Trophoblast cell (in vitro differentiated cells and primary cell): ENCODE measurements around the gene GOLIM4.

Source experiments
- DNase-seq, 2 donors: peaks; one replicate each; pipeline ENCODE4 v3.0.0-alpha.2; 2016
- H2AFZ ChIP-seq: 2 replicates; pipeline ENCODE4 v1.6.1; 2013; ENCODE audit warnings: low read length, moderate library complexity, mild to moderate bottlenecking; ENCODE audit not compliant: insufficient read depth, poor library complexity
- H2AK5ac ChIP-seq: 2 replicates; pipeline ENCODE4 v1.6.1; 2013; ENCODE audit warnings: mild to moderate bottlenecking, low read length
- H2BK120ac ChIP-seq: 2 replicates; pipeline ENCODE4 v1.6.1; 2013; ENCODE audit warnings: low read length, mild to moderate bottlenecking, moderate library complexity; ENCODE audit not compliant: insufficient read depth, poor library complexity
- H2BK12ac ChIP-seq: 2 replicates; pipeline ENCODE4 v1.6.1; 2013; ENCODE audit warnings: mild to moderate bottlenecking, low read length, moderate library complexity
- H2BK5ac ChIP-seq: 2 replicates; pipeline ENCODE4 v1.6.1; 2013; ENCODE audit warnings: low read length, low read depth, moderate library complexity, mild to moderate bottlenecking; ENCODE audit not compliant: poor library complexity
- H3K14ac ChIP-seq: 2 replicates; pipeline ENCODE4 v1.6.1; 2013; ENCODE audit warnings: mild to moderate bottlenecking, low read length
- H3K18ac ChIP-seq: 2 replicates; pipeline ENCODE4 v1.6.1; 2013; ENCODE audit warnings: mild to moderate bottlenecking, low read length
- H3K23ac ChIP-seq: 2 replicates; pipeline ENCODE4 v1.6.1; 2013; ENCODE audit warnings: low read length
- H3K27ac ChIP-seq: 2 replicates; pipeline ENCODE4 v1.5.1; 2013; ENCODE audit warnings: low read depth, mild to moderate bottlenecking, inconsistent platforms, low read length, moderate library complexity
- H3K27me3 ChIP-seq: 2 replicates; pipeline ENCODE4 v1.6.1; 2013; ENCODE audit warnings: inconsistent platforms, mild to moderate bottlenecking, low read length, moderate library complexity; ENCODE audit not compliant: insufficient read depth
- H3K36me3 ChIP-seq, 2 experiments: 1 replicate in 1 of 2; 2 replicates in 1 of 2; pipeline ENCODE4 v1.6.1; 2013; ENCODE audit warnings: low read length in 2 of 2, mild to moderate bottlenecking in 2 of 2, moderate library complexity in 1 of 2; ENCODE audit not compliant: insufficient read depth in 2 of 2, control insufficient read depth in 1 of 2
- H3K4ac ChIP-seq: 2 replicates; pipeline ENCODE4 v1.6.1; 2013; ENCODE audit warnings: low read depth, mild to moderate bottlenecking, low read length, moderate library complexity
- H3K4me1 ChIP-seq, 2 experiments: 1 replicate in 1 of 2; 2 replicates in 1 of 2; pipeline ENCODE4 v1.6.1; 2013; ENCODE audit warnings: low read length in 2 of 2, mild to moderate bottlenecking in 2 of 2, moderate library complexity in 1 of 2; ENCODE audit not compliant: insufficient read depth in 2 of 2, control insufficient read depth in 1 of 2
- H3K4me2 ChIP-seq: 2 replicates; pipeline ENCODE4 v1.6.1; 2013; ENCODE audit warnings: inconsistent platforms, mild to moderate bottlenecking, low read length, moderate library complexity
- H3K4me3 ChIP-seq: 2 replicates; pipeline ENCODE4 v1.5.1; 2013; ENCODE audit warnings: mild to moderate bottlenecking, low read depth, low read length, inconsistent platforms
- H3K79me1 ChIP-seq: one replicate; pipeline ENCODE4 v1.6.1; 2013; ENCODE audit warnings: low read length
- H3K79me2 ChIP-seq: 2 replicates; pipeline ENCODE4 v1.6.1; 2013; ENCODE audit warnings: low read length, mild to moderate bottlenecking; ENCODE audit not compliant: control insufficient read depth, insufficient read depth, poor library complexity
- H3K9ac ChIP-seq: 2 replicates; pipeline ENCODE4 v1.6.1; 2013; ENCODE audit warnings: mild to moderate bottlenecking, low read length
- H3K9me3 ChIP-seq: 2 replicates; pipeline ENCODE4 v1.6.1; 2013; ENCODE audit warnings: low read depth, mild to moderate bottlenecking, control low read depth, inconsistent platforms, low read length; ENCODE audit not compliant: insufficient read depth
- H4K12ac ChIP-seq: 2 replicates; pipeline ENCODE4 v1.6.1; 2013; ENCODE audit warnings: low read depth, mild to moderate bottlenecking, low read length, moderate library complexity
- H4K8ac ChIP-seq: 2 replicates; pipeline ENCODE4 v1.6.1; 2013; ENCODE audit warnings: low read depth, mild to moderate bottlenecking, low read length, moderate library complexity
- H4K91ac ChIP-seq: one replicate; pipeline ENCODE4 v1.6.1; 2013; ENCODE audit warnings: low read depth, mild to moderate bottlenecking, low read length, moderate library complexity
- WGBS: extraction: QIAGEN DNeasy Blood & Tissue Kit; methylation state at CpG from one replicate; pipeline ENCODE4 v1.1.7; 2013; ENCODE audit warnings: missing lambda C conversion rate; ENCODE audit not compliant: insufficient read length, insufficient coverage; ENCODE audit errors: extremely low coverage; 5-methylcytosine and 5-hydroxymethylcytosine counted together

The GOLIM4 gene

GRCh38 chr3:167983583-167983982 is 112.1 kb downstream of the GOLIM4 start:
- no peak overlapping the region for H2BK12ac ChIP-seq
- no peak overlapping the region for H3K9ac ChIP-seq
- H2BK120ac ChIP-seq, result no peak overlapping the region
- no peaks in the 10 kb centered on the region for H3K79me1 ChIP-seq
- no peak overlapping the region for H4K91ac ChIP-seq
- no peak overlapping the region for H2AFZ ChIP-seq
- no peak overlapping the region for H3K18ac ChIP-seq
- no peaks in the 10 kb centered on the region for H3K9me3 ChIP-seq
- WGBS, result no CpG with 5 or more reads among the region's 2 CpGs
- no peaks in the 10 kb centered on the region for H3K36me3 ChIP-seq
- H4K8ac ChIP-seq, result no peak overlapping the region
- no peak overlapping the region for H3K14ac ChIP-seq
- H3K4me3 ChIP-seq, result no peak overlapping the region
- no peak overlapping the region for H2BK5ac ChIP-seq
- H3K27ac ChIP-seq, result no peak overlapping the region
- DNase-seq, result no peak
- H2AK5ac ChIP-seq, result no peak overlapping the region
- no peaks in the 10 kb centered on the region for H3K27me3 ChIP-seq
- no peak overlapping the region for H3K4ac ChIP-seq
- no peak overlapping the region for H4K12ac ChIP-seq
- no peaks in the 10 kb centered on the region for H3K4me1 ChIP-seq
- H3K4me2 ChIP-seq, result no peak overlapping the region
- H3K23ac ChIP-seq, result no peak overlapping the region
- H3K79me2 ChIP-seq, result no peaks in the 10 kb centered on the region

- Histone ChIP-seq H3K14ac (no peak overlapping the region), H4K91ac (no peak overlapping the region), H3K23ac (no peak overlapping the region), H2BK12ac (no peak overlapping the region), H3K4me2 (no peak overlapping the region), H3K4me3 (no peak overlapping the region), H3K4ac (no peak overlapping the region), H3K27ac (no peak overlapping the region), H2AFZ (no peak overlapping the region), H3K18ac (no peak overlapping the region), H3K9ac (no peak overlapping the region), H2BK120ac (no peak overlapping the region), H3K36me3 (no peaks in the 10 kb centered on the region), H3K9me3 (no peaks in the 10 kb centered on the region), H3K79me1 (no peaks in the 10 kb centered on the region), H4K8ac (no peak overlapping the region), H2BK5ac (no peak overlapping the region), H3K27me3 (no peaks in the 10 kb centered on the region), H3K4me1 (no peaks in the 10 kb centered on the region), H4K12ac (no peak overlapping the region), H3K79me2 (no peaks in the 10 kb centered on the region), H2AK5ac (no peak overlapping the region)
- no CpG with 5 or more reads among the region's 1 CpG for WGBS
- DNase-seq, result no peak
Observed at GRCh38 chr3:167978486-167978885, 117.2 kb downstream of the GOLIM4 start.

GRCh38 chr3:167978071-167978470 is 117.7 kb downstream of the GOLIM4 start:
- Histone ChIP-seq H3K79me1 (no peaks in the 10 kb centered on the region), H2BK12ac (no peak overlapping the region), H3K4me3 (no peak overlapping the region), H3K4me1 (no peaks in the 10 kb centered on the region), H3K79me2 (no peaks in the 10 kb centered on the region), H3K36me3 (no peaks in the 10 kb centered on the region), H3K9ac (no peak overlapping the region), H4K8ac (no peak overlapping the region), H4K12ac (no peak overlapping the region), H2BK120ac (no peak overlapping the region), H3K27ac (no peak overlapping the region), H3K4me2 (no peak overlapping the region), H3K18ac (no peak overlapping the region), H3K4ac (no peak overlapping the region), H2AFZ (no peak overlapping the region), H2AK5ac (no peak overlapping the region), H3K9me3 (no peaks in the 10 kb centered on the region), H3K23ac (no peak overlapping the region), H3K27me3 (no peaks in the 10 kb centered on the region), H4K91ac (no peak overlapping the region), H2BK5ac (no peak overlapping the region), H3K14ac (no peak overlapping the region)
- WGBS, result no CpG with 5 or more reads among the region's 3 CpGs
- DNase-seq, result peak; percentile 2 to 46

GRCh38 chr3:167976516-167977361 is 119.0 kb downstream of the GOLIM4 start:
- H3K9me3 ChIP-seq, result no peaks in the 10 kb centered on the region
- H3K79me1 ChIP-seq, result no peaks in the 10 kb centered on the region

More at GRCh38 chr3:167976516-167977361, 119.0 kb downstream of the GOLIM4 start:
- Histone ChIP-seq H3K4me2 (no peak overlapping the region), H3K4me3 (no peak overlapping the region), H3K14ac (no peak overlapping the region), H4K12ac (no peak overlapping the region), H4K91ac (no peak overlapping the region), H2BK120ac (no peak overlapping the region), H2BK12ac (no peak overlapping the region), H2BK5ac (no peak overlapping the region), H3K4me1 (no peaks in the 10 kb centered on the region), H3K27me3 (no peaks in the 10 kb centered on the region), H3K27ac (no peak overlapping the region), H3K36me3 (no peaks in the 10 kb centered on the region), H3K4ac (no peak overlapping the region), H3K23ac (no peak overlapping the region), H2AFZ (no peak overlapping the region), H2AK5ac (no peak overlapping the region), H3K79me2 (no peaks in the 10 kb centered on the region), H3K18ac (no peak overlapping the region), H4K8ac (no peak overlapping the region), H3K9ac (no peak overlapping the region)
- DNase-seq, result no peak
- no CpG with 5 or more reads among the region's 8 CpGs for WGBS
